GM12878 (cell line): Measurements from ENCODE around the gene NUB1. TPM values are rescaled to one million over a fixed set of nuclear protein-coding genes. Genes with fewer than 3 reads are reported as not detected.

ENCODE experiments used
- ATAC-seq: fragments of 200-7000 bp; cut with Tn5 transposase; 3 replicates; pipeline ENCODE4 v1.9.1; 2020; ENCODE audit warnings: mild to moderate bottlenecking, moderate library complexity
- BruUV-seq: library from RNA; stranded (reverse); fragments of 400-500 nt; replicated peaks from 2 replicates; lab custom pipeline; 2021; lab: Mats Ljungman, UMichigan
- CTCF ChIA-PET: fragments of 300-600 bp; sonication (Branson Sonifier 250); formaldehyde crosslinking; extraction: SDS; loops from one replicate; lab custom pipeline; 2021; ENCODE audit warnings: inconsistent platforms; lab: Yijun Ruan, JAX
- POLR2A ChIA-PET: fragments of 350-600 bp; formaldehyde crosslinking; extraction: SDS; loops from one replicate; lab custom pipeline; 2021; ENCODE audit warnings: inconsistent platforms; lab: Charles Lee
- RAD21 ChIA-PET: fragments of 300-600 bp; sonication (Branson Sonifier 250); formaldehyde crosslinking; loops from one replicate; lab custom pipeline; 2023; ENCODE audit warnings: antibody characterized with exemption; ENCODE audit not compliant: unreplicated experiment; lab: Charles Lee
- SMC1A ChIA-PET: fragments of 300-600 bp; sonication (Branson Sonifier 250); formaldehyde crosslinking; loops from one replicate; lab custom pipeline; 2023; ENCODE audit not compliant: unreplicated experiment, uncharacterized antibody; lab: Charles Lee
- DNase-seq: peaks from one replicate; pipeline ENCODE4 v3.0.0-alpha.2; 2011; ENCODE audit warnings: low read depth, low spot score
- FAIRE-seq: peaks from 3 replicates; lab custom pipeline; 2011; peaks lifted over from hg19 to GRCh38; lab: Jason Lieb, UNC
- H2AFZ ChIP-seq: 2 replicates; pipeline ENCODE4 v1.6.0; 2011; ENCODE audit warnings: low read depth, low read length, control low read depth; ENCODE audit not compliant: control insufficient read depth
- H3K27ac ChIP-seq: 2 replicates; pipeline ENCODE4 v1.5.1; 2011; ENCODE audit warnings: control low read depth; ENCODE audit not compliant: control insufficient read depth, insufficient read depth
- H3K27me3 ChIP-seq, 2 experiments: replicated peaks in 1 of 2; 2 replicates each; pipeline versions ENCODE4 v1.6.0 to v1.6.1; 2011; ENCODE audit warnings: low read length in 1 of 2; ENCODE audit not compliant: control insufficient read depth in 2 of 2, insufficient read depth in 2 of 2
- H3K36me3 ChIP-seq, 2 experiments: 2 replicates each; pipeline ENCODE4 v1.5.1; 2011; ENCODE audit warnings: low read length in 1 of 2; ENCODE audit not compliant: control insufficient read depth in 2 of 2, insufficient read depth in 2 of 2
- H3K4me1 ChIP-seq: 2 replicates; pipeline ENCODE4 v1.6.1; 2011; ENCODE audit warnings: mild to moderate bottlenecking, low read length, moderate library complexity, mixed read lengths; ENCODE audit not compliant: control insufficient read depth, insufficient read depth
- H3K4me2 ChIP-seq: 2 replicates; pipeline ENCODE4 v1.6.0; 2011; ENCODE audit warnings: control low read depth; ENCODE audit not compliant: control insufficient read depth, insufficient read depth
- H3K4me3 ChIP-seq: fragments of 200-600 bp; sonication (generic); 2 replicates; pipeline ENCODE4 v1.5.1; 2016
- H3K79me2 ChIP-seq: 2 replicates; pipeline ENCODE4 v1.6.0; 2011; ENCODE audit warnings: low read length; ENCODE audit not compliant: control insufficient read depth, insufficient read depth
- H3K9ac ChIP-seq: 2 replicates; pipeline ENCODE4 v1.8.0; 2011; ENCODE audit warnings: low read length, control low read depth, mixed read lengths; ENCODE audit not compliant: control insufficient read depth, insufficient read depth
- H3K9me3 ChIP-seq: replicated peaks from 3 replicates; pipeline ENCODE4 v1.5.1; 2011; ENCODE audit warnings: mild to moderate bottlenecking, low read length; ENCODE audit not compliant: control insufficient read depth, insufficient read depth
- H4K20me1 ChIP-seq: 2 replicates; pipeline ENCODE4 v1.6.0; 2011; ENCODE audit not compliant: control insufficient read depth, insufficient read depth
- BCL3 ChIP-seq: IDR thresholded peaks from 2 replicates; pipeline ENCODE4 v1.6.1; 2011; ENCODE audit warnings: borderline replicate concordance, low read depth, mild to moderate bottlenecking, moderate library complexity, low read length; ENCODE audit not compliant: insufficient read depth, poor library complexity, severe bottlenecking
- BMI1 ChIP-seq: fragments of 450-650 bp; IDR thresholded peaks from 2 replicates; pipeline ENCODE4 v1.6.1; 2016; ENCODE audit warnings: mild to moderate bottlenecking, moderate library complexity, borderline replicate concordance
- CBX5 ChIP-seq: sonication (generic); IDR thresholded peaks from 2 replicates; pipeline ENCODE4 v1.6.1; 2016; ENCODE audit warnings: low read depth, moderate library complexity, mild to moderate bottlenecking, inconsistent platforms
- CHD2 ChIP-seq: IDR thresholded peaks from 2 replicates; pipeline ENCODE4 v1.6.1; 2011; ENCODE audit warnings: low read depth, low read length, improper control_type of control experiment, borderline replicate concordance
- CREB1 ChIP-seq: IDR thresholded peaks from 2 replicates; pipeline ENCODE4 v1.6.1; 2012; ENCODE audit warnings: low read depth, mild to moderate bottlenecking, inconsistent platforms
- GABPA ChIP-seq: IDR thresholded peaks from 2 replicates; pipeline ENCODE4 v1.6.1; 2014; ENCODE audit warnings: antibody characterized with exemption, low read depth, mild to moderate bottlenecking, inconsistent platforms
- GATAD2B ChIP-seq: fragments of 450-650 bp; conservative IDR thresholded peaks from 2 replicates; pipeline ENCODE4 v1.6.1; 2017; ENCODE audit warnings: low read depth, mild to moderate bottlenecking, moderate library complexity
- KDM1A ChIP-seq: fragments of 200-600 bp; sonication (generic); IDR thresholded peaks from 2 replicates; pipeline ENCODE4 v1.6.1; 2016; ENCODE audit warnings: borderline replicate concordance
- MTA3 ChIP-seq: IDR thresholded peaks from 2 replicates; pipeline ENCODE4 v1.6.1; 2012; ENCODE audit warnings: low read length, inconsistent platforms, borderline replicate concordance
- NBN ChIP-seq: fragments of 450-650 bp; IDR thresholded peaks from 2 replicates; pipeline ENCODE4 v1.6.1; 2016
- NFXL1 ChIP-seq: fragments of 450-650 bp; IDR thresholded peaks from 2 replicates; pipeline ENCODE4 v1.6.1; 2017; ENCODE audit warnings: antibody characterized with exemption, mild to moderate bottlenecking, borderline replicate concordance
- NR2C1 ChIP-seq: fragments of 450-650 bp; IDR thresholded peaks from 2 replicates; pipeline ENCODE4 v1.6.1; 2017; ENCODE audit warnings: antibody characterized with exemption, mild to moderate bottlenecking, moderate library complexity
- NRF1 ChIP-seq: conservative IDR thresholded peaks from 2 replicates; pipeline ENCODE4 v1.6.1; 2011; ENCODE audit warnings: mild to moderate bottlenecking, low read depth, low read length, improper control_type of control experiment
- SP1 ChIP-seq: IDR thresholded peaks from one replicate; pipeline ENCODE4 v1.6.1; 2011; ENCODE audit warnings: low read depth, low read length
- STAT1 ChIP-seq: fragments of 450-650 bp; conservative IDR thresholded peaks from 2 replicates; pipeline ENCODE4 v1.6.1; 2014; ENCODE audit warnings: antibody characterized with exemption, mild to moderate bottlenecking
- ZNF274 ChIP-seq: IDR thresholded peaks from one replicate; pipeline ENCODE4 v1.8.0; 2011; ENCODE audit not compliant: insufficient read length, insufficient read depth
- WGBS: methylation state at CpG from one replicate; pipeline ENCODE4 v1.1.6; 2016; ENCODE audit warnings: low lambda C conversion rate; ENCODE audit not compliant: insufficient replicate concordance, insufficient coverage; ENCODE audit errors: missing lambda C conversion rate; 5-methylcytosine and 5-hydroxymethylcytosine counted together
- in situ Hi-C: fragments of 300-500 bp; cut with MboI; formaldehyde crosslinking; loops from 9 replicates; pipeline ENCODE4 v1.14.3; 2018; ENCODE audit warnings: mixed read lengths
- intact Hi-C: fragments of 100-400 bp; cut with micrococcal nuclease; formaldehyde crosslinking; loops from one replicate; pipeline ENCODE4 v1.14.2; 2022; ENCODE audit not compliant: unreplicated experiment
- polyA plus RNA-seq, 11 experiments: library from polyadenylated mRNA; depleted of rRNA in 4 of 11; unstranded in 6 of 11; stranded (reverse) in 5 of 11; fragments of >200 nt; fragmentation: Nextera tagmentation in 4 of 11; fragmentation: Illumina TruSeq in 1 of 11; extraction: Ambion mirVana in 4 of 11; extraction: Trizol in 1 of 11; gene quantifications; 1 replicate in 1 of 11; 2 replicates in 10 of 11; pipeline versions ENCODE4 v1.2.1 to v1.2.3, GENCODE V29; 2011 to 2016; ENCODE audit warnings: inconsistent platforms in 2 of 11, missing spikeins in 2 of 11, low read depth in 1 of 11
- total RNA-seq, 4 experiments: library from RNA; depleted of rRNA in 3 of 4; stranded (reverse); fragments of >200 nt in 3 of 4; fragmentation: Illumina TruSeq in 1 of 4; extraction: Trizol in 1 of 4; gene quantifications; 2 replicates each; pipeline versions ENCODE4 v1.2.1 to v1.2.3, GENCODE V29; 2013 to 2021

The NUB1 gene
- total and polyA plus RNA-seq, 10 of the 15 experiments (the other 5 are each of a cell fraction or from before 2014, with no cell fraction given) = 24.1 to 102 (median 49.0) TPM

DNA sequence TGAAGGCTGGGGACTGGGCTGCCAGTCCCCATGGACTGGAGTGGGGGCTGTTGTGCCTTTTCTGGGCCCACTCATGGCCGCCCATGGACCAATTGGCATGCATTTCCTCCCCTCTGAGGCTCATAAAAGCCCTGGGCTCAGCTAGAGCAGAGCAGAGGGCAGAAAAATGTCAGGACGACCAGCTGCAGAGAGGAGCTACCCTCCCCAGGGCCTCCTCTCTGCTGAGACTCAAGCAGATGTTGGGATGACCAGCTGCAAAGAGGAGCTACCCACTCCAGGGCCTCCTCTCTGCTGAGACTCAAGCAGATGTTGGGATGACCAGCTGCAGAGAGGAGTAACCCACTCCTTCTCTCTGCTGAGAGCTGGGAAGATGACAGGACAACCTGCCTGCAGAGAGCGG is 20.3 kb upstream of the NUB1 start:
- RAD21 ChIA-PET = no interaction called here
- in situ Hi-C loops = no loop called here
- no peak for FAIRE-seq

DNA sequence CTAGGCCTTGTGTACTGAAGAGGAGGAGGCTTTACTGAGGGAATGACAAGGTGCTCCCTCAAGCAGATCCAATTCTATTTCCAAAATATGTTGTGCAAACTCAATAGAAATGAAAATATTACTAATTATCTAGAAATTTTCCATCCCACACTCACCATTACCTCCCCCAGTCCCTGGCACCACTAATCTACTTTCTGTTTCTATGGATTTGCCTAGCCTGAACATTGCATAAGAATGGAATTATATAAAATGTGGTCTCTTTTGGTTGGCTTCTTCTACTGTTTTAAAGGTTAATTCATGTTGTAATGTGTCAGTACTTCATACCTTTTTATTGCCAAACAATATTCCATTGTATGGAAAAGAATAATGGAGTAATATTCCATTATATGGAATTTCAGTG is 18.7 kb upstream of the NUB1 start:
- Histone ChIP-seq H3K9me3 (peaks cover 27% of the 10 kb centered on the region; the same call in 2 of the 3 replicates), H3K27ac (no peak overlapping the region), H3K9ac (no peak overlapping the region), H3K36me3 (no peaks in the 10 kb centered on the region), H2AFZ (no peak overlapping the region), H3K4me2 (no peak overlapping the region), H3K4me1 (no peaks in the 10 kb centered on the region), H3K27me3 (no peaks in the 10 kb centered on the region), H3K4me3 (no peak overlapping the region), H4K20me1 (no peaks in the 10 kb centered on the region), H3K79me2 (no peaks in the 10 kb centered on the region)
- ChIA-PET RAD21 (no interaction called here), CTCF (interaction anchor here (1.1 to 3.6 kb wide), 3 partner anchors 7 to 78 kb away, joined by 3 to 34 read pairs (median 4); no protein-coding TSS in a partner anchor), SMC1A (interaction anchor here (1.3 to 3.6 kb wide), 2 partner anchors 7 to 11 kb away, joined by 3 to 18 read pairs; no protein-coding TSS in a partner anchor), POLR2A (no interaction called here)
- intact Hi-C loops (no loop called here), in situ Hi-C loops (no loop called here)
- ATAC-seq (no peak), DNase-seq (no peak), FAIRE-seq (no peak)
- TF ChIP-seq MTA3 = no peak
- no peak for TF ChIP-seq CBX5
- TF ChIP-seq KDM1A = no peak
- TF ChIP-seq BMI1 = no peak
- TF ChIP-seq NRF1 = no peak
- no peak for TF ChIP-seq NFXL1
- no peak for TF ChIP-seq NBN
- no peak for TF ChIP-seq ZNF274
- TF ChIP-seq CHD2 = no peak
- no peak for TF ChIP-seq GABPA
- no peak for TF ChIP-seq NR2C1
- BruUV-seq = no TSS peak

More for the DNA sequence above, 20.3 kb upstream of the NUB1 start:
- ChIA-PET CTCF (interaction anchor here (1.5 kb wide), 1 partner anchor 12 kb away, joined by 4 read pairs; no protein-coding TSS in a partner anchor), SMC1A (interaction anchor here (2.2 kb wide), 1 partner anchor 19 kb away, joined by 5 read pairs; no protein-coding TSS in a partner anchor), POLR2A (interaction anchor here (0.6 to 1.1 kb wide), 2 partner anchors 19 to 201 kb away, joined by 3 to 6 read pairs; no protein-coding TSS in a partner anchor)
- no peaks in the 10 kb centered on the region for H3K27me3 ChIP-seq
- no peak overlapping the region for H3K4me3 ChIP-seq
- TF ChIP-seq BCL3 = no peak
- TF ChIP-seq CREB1 = no peak
- no peak for TF ChIP-seq GATAD2B
- no peak for TF ChIP-seq SP1
- no peak for TF ChIP-seq STAT1
- no peaks in the 10 kb centered on the region for H3K79me2 ChIP-seq
- no peaks in the 10 kb centered on the region for H3K4me1 ChIP-seq
- no peak overlapping the region for H3K27ac ChIP-seq
- peaks cover 27% of the 10 kb centered on the region; the same call in 2 of the 3 replicates for H3K9me3 ChIP-seq
- H2AFZ ChIP-seq = no peak overlapping the region
- intact Hi-C loops = no loop called here
- no peak for DNase-seq
- no peak overlapping the region for H3K4me2 ChIP-seq
- no TSS peak for BruUV-seq
- no peak overlapping the region for H3K9ac ChIP-seq
- no peaks in the 10 kb centered on the region for H4K20me1 ChIP-seq
- no peaks in the 10 kb centered on the region for H3K36me3 ChIP-seq
- ATAC-seq = no peak
- 30% methylated on average over 3 of the region's 3 CpGs for WGBS
